Stimulated activated naive CD8-positive, alpha-beta T cell treated with anti-CD3 and anti-CD28 coated beads, Interleukin-15, Interleukin-2, amounts not matched to agents 100 U/mL and 50 U/mL, for 24 hours (primary cell): ENCODE results near the gene CEACAM5.

Experiments used
- ATAC-seq: fragments of 150-1000 bp; cut with Tn5 transposase; one replicate; pipeline ENCODE4 v1.10.0; 2021
- DNase-seq: peaks from one replicate; pipeline ENCODE4 v3.0.0; 2021

Gene CEACAM5

GRCh38 chr19:41708481-41708880 is at the start of gene CEACAM5:
TSS of gene CEACAM5 (plus strand) at chr19:41708626. CDS start at chr19:41708732, 106 bp downstream.
- DNase-seq = no peak
- no peak for ATAC-seq

- DNase-seq (no peak), ATAC-seq (no peak)
These were observed 42.4 kb upstream of the CEACAM5 start for GRCh38 chr19:41666075-41666474.

GRCh38 chr19:41668315-41668714 is 40.1 kb upstream of the CEACAM5 start:
- ATAC-seq (no peak), DNase-seq (no peak)

GRCh38 chr19:41670755-41671154 is 37.7 kb upstream of the CEACAM5 start:
- DNase-seq (no peak), ATAC-seq (no peak)

- no peak for DNase-seq
- no peak for ATAC-seq
These were observed 36.9 kb upstream of the CEACAM5 start for GRCh38 chr19:41671486-41671885.

- ATAC-seq = no peak
- no peak for DNase-seq
These were observed 26.0 kb upstream of the CEACAM5 start for GRCh38 chr19:41682437-41682836.

GRCh38 chr19:41687419-41687818 is 21.0 kb upstream of the CEACAM5 start:
- ATAC-seq (no peak), DNase-seq (no peak)

GRCh38 chr19:41688098-41688497 is 20.3 kb upstream of the CEACAM5 start, which contains the start of gene CEACAM7:
TSS of gene CEACAM7 (minus strand) at chr19:41688270. CDS start at chr19:41688165, 105 bp downstream.
- DNase-seq (no peak), ATAC-seq (no peak)

GRCh38 chr19:41688687-41689086 is 19.7 kb upstream of the CEACAM5 start:
- DNase-seq (no peak), ATAC-seq (no peak)

GRCh38 chr19:41689993-41690800 is 18.2 kb upstream of the CEACAM5 start:
- ATAC-seq (no peak), DNase-seq (no peak)

GRCh38 chr19:41690801-41691065 is 17.7 kb upstream of the CEACAM5 start:
- DNase-seq (no peak), ATAC-seq (no peak)

GRCh38 chr19:41691268-41691970 is 17.0 kb upstream of the CEACAM5 start:
- peak; percentile 44 for DNase-seq
- ATAC-seq = no peak

- no peak for DNase-seq
- ATAC-seq = no peak
These were observed 14.2 kb upstream of the CEACAM5 start for GRCh38 chr19:41694196-41694595.

GRCh38 chr19:41694831-41695635 is 13.4 kb upstream of the CEACAM5 start:
- no peak for DNase-seq
- no peak for ATAC-seq

GRCh38 chr19:41695745-41696144 is 12.7 kb upstream of the CEACAM5 start:
- DNase-seq (no peak), ATAC-seq (no peak)

- ATAC-seq (no peak), DNase-seq (peak; percentile 16)
These were observed 11.8 kb upstream of the CEACAM5 start for GRCh38 chr19:41696402-41697197.

- DNase-seq (no peak), ATAC-seq (no peak)
These were observed 11.1 kb upstream of the CEACAM5 start for GRCh38 chr19:41697198-41697855.

GRCh38 chr19:41698746-41699230 is 9.6 kb upstream of the CEACAM5 start:
- DNase-seq = no peak
- ATAC-seq = no peak

GRCh38 chr19:41699231-41699967 is 9.0 kb upstream of the CEACAM5 start:
- no peak for DNase-seq

GRCh38 chr19:41699968-41700323 is 8.5 kb upstream of the CEACAM5 start:
- ATAC-seq = no peak

More at GRCh38 chr19:41699231-41699967, 9.0 kb upstream of the CEACAM5 start:
- ATAC-seq = no peak

More at GRCh38 chr19:41699968-41700323, 8.5 kb upstream of the CEACAM5 start:
- DNase-seq = no peak
